K562 (cell line): ENCODE results near the gene PLEKHB1. TPM values are rescaled to one million over a fixed set of nuclear protein-coding genes. Genes with fewer than 3 reads are reported as not detected.

Experiments
- ATAC-seq: fragments of 200-7000 bp; cut with Tn5 transposase; 3 replicates; pipeline ENCODE4 v1.9.1; 2020; ENCODE audit warnings: moderate library complexity
- BruUV-seq: library from RNA; stranded (reverse); fragments of 400-500 nt; replicated peaks from 2 replicates; lab custom pipeline; 2021; lab: Mats Ljungman, UMichigan
- CTCF ChIA-PET: fragments of 300-600 bp; formaldehyde crosslinking; extraction: SDS; loops from one replicate; lab custom pipeline; 2021; ENCODE audit warnings: low intra/inter-chr PET ratio; lab: Yijun Ruan, JAX
- POLR2A ChIA-PET: fragments of 300-600, 350-650 bp; sonication (Branson Sonifier 250); formaldehyde crosslinking; extraction: SDS; loops from one replicate; lab custom pipeline; 2021; ENCODE audit warnings: antibody characterized with exemption, inconsistent platforms; lab: Yijun Ruan, JAX
- DNase-seq, 4 experiments: peaks; one replicate each; pipeline versions ENCODE4 v3.0.0 to v3.0.0-alpha.2; 2011 to 2018; ENCODE audit warnings: low spot score in 3 of 4, mixed read lengths in 3 of 4; ENCODE audit errors: extremely low read depth in 1 of 4
- FAIRE-seq: peaks from 2 replicates; lab custom pipeline; 2011; peaks lifted over from hg19 to GRCh38; lab: Jason Lieb, UNC
- H2AFZ ChIP-seq: 2 replicates; pipeline ENCODE4 v1.6.0; 2011; ENCODE audit warnings: low read depth, low read length, control low read depth, inconsistent platforms
- H3K27ac ChIP-seq: fragments of 200-600 bp; 3 replicates; pipeline ENCODE4 v1.8.0; 2011; ENCODE audit warnings: low read depth, mild to moderate bottlenecking, control low read depth, inconsistent platforms, low read length, moderate library complexity, mixed read lengths; ENCODE audit errors: extremely low read depth
- H3K27me3 ChIP-seq, 2 experiments: fragments of 300-600 bp in 1 of 2; 2 replicates in 1 of 2; 3 replicates in 1 of 2; pipeline versions ENCODE4 v1.6.0 to v1.8.0; 2011; ENCODE audit warnings: inconsistent platforms in 2 of 2, low read length in 2 of 2, mild to moderate bottlenecking in 1 of 2, mixed read lengths in 1 of 2, moderate library complexity in 1 of 2; ENCODE audit not compliant: control insufficient read depth in 2 of 2, insufficient read depth in 2 of 2
- H3K36me3 ChIP-seq: fragments of 300-600 bp; 3 replicates; pipeline ENCODE4 v1.8.0; 2011; ENCODE audit warnings: mild to moderate bottlenecking, low read length, inconsistent platforms; ENCODE audit not compliant: control insufficient read depth, insufficient read depth
- H3K4me1 ChIP-seq, 2 experiments: fragments of 200-600 bp in 1 of 2; replicated peaks in 1 of 2; 2 replicates in 1 of 2; 3 replicates in 1 of 2; pipeline versions ENCODE4 v1.5.1 to v1.8.0; 2011; ENCODE audit warnings: inconsistent platforms in 2 of 2, low read length in 2 of 2, mild to moderate bottlenecking in 1 of 2, mixed read lengths in 1 of 2, moderate library complexity in 1 of 2; ENCODE audit not compliant: control insufficient read depth in 2 of 2, insufficient read depth in 2 of 2
- H3K4me2 ChIP-seq: 2 replicates; pipeline ENCODE4 v1.6.1; 2011; ENCODE audit warnings: low read length, control low read depth, inconsistent platforms, mixed read lengths; ENCODE audit not compliant: insufficient read depth
- H3K4me3 ChIP-seq: fragments of 200-600 bp; sonication (generic), shearing (Covaris generic); 2 replicates; pipeline ENCODE4 v1.5.1; 2016; ENCODE audit warnings: control low read depth, inconsistent platforms
- H3K79me2 ChIP-seq: fragments of 200-600 bp; 3 replicates; pipeline ENCODE4 v1.8.0; 2011; ENCODE audit warnings: low read length, inconsistent platforms; ENCODE audit not compliant: control insufficient read depth, insufficient read depth
- H3K9ac ChIP-seq, 2 experiments: 2 replicates each; pipeline versions ENCODE4 v1.6.0 to v1.6.1; 2011; ENCODE audit warnings: low read depth in 2 of 2, low read length in 2 of 2, control low read depth in 1 of 2, inconsistent platforms in 1 of 2, mild to moderate bottlenecking in 1 of 2, mixed read lengths in 1 of 2; ENCODE audit not compliant: insufficient read depth in 1 of 2
- H3K9me1 ChIP-seq: one replicate; pipeline ENCODE4 v1.6.0; 2011; ENCODE audit warnings: inconsistent platforms, mild to moderate bottlenecking, low read length, moderate library complexity; ENCODE audit not compliant: control insufficient read depth, insufficient read depth
- H3K9me3 ChIP-seq: replicated peaks from 2 replicates; pipeline ENCODE4 v1.5.1; 2011; ENCODE audit warnings: low read depth, low read length, inconsistent platforms; ENCODE audit not compliant: control insufficient read depth, insufficient read depth
- H4K20me1 ChIP-seq: replicated peaks from 2 replicates; pipeline ENCODE4 v1.6.1; 2011; ENCODE audit warnings: low read length, inconsistent platforms, mixed read lengths; ENCODE audit not compliant: control insufficient read depth, insufficient read depth
- DIDO1 ChIP-seq: fragments of 450-650 bp; IDR thresholded peaks from 2 replicates; pipeline ENCODE4 v1.6.1; 2016; ENCODE audit warnings: low read depth, missing biosample characterization, missing genetic modification characterization
- GABPA ChIP-seq: fragments of 200-800 bp; sonication (Bioruptor generic); conservative IDR thresholded peaks from 2 replicates; pipeline ENCODE4 v1.6.1; 2016; ENCODE audit warnings: low read depth, missing genetic modification characterization, missing compliant biosample characterization
- HNRNPUL1 ChIP-seq: fragments of 200-400 bp; formaldehyde crosslinking; IDR thresholded peaks from 2 replicates; pipeline ENCODE4 v1.6.1; 2017; ENCODE audit warnings: low read length
- MYNN ChIP-seq, 2 experiments: sonication (generic); formaldehyde crosslinking in 1 of 2; IDR thresholded peaks; 2 replicates each; pipeline versions ENCODE4 v1.5.0 to v1.6.1; 2016 to 2020; ENCODE audit warnings: antibody characterized with exemption in 1 of 2, missing genetic modification reagents in 1 of 2
- POLR2B ChIP-seq: fragments of 450-650 bp; IDR thresholded peaks from 2 replicates; pipeline ENCODE4 v1.6.1; 2018; ENCODE audit warnings: low read depth; ENCODE audit not compliant: partially characterized antibody
- SIRT6 ChIP-seq: IDR thresholded peaks from one replicate; pipeline ENCODE4 v1.6.1; 2012; ENCODE audit warnings: low read depth, mild to moderate bottlenecking, control low read depth, inconsistent platforms, low read length, moderate library complexity
- TFAP4 ChIP-seq: sonication (generic); formaldehyde crosslinking; IDR thresholded peaks from 2 replicates; pipeline ENCODE4 v1.8.0; 2022; ENCODE audit warnings: missing genetic modification reagents, mild to moderate bottlenecking, moderate library complexity, borderline replicate concordance
- ZNF507 ChIP-seq: conservative IDR thresholded peaks from 2 replicates; pipeline ENCODE4 v1.6.1; 2017; ENCODE audit warnings: missing genetic modification characterization, missing compliant biosample characterization
- ZZZ3 ChIP-seq: fragments of 450-650 bp; IDR thresholded peaks from 2 replicates; pipeline ENCODE4 v1.6.1; 2016; ENCODE audit warnings: antibody characterized with exemption, mild to moderate bottlenecking, moderate library complexity
- WGBS: fragments of 100-300 bp; shearing (Covaris generic); methylation state at CpG from one replicate; pipeline ENCODE4 v1.1.6; 2016; ENCODE audit warnings: low coverage, mixed read lengths; ENCODE audit not compliant: insufficient coverage; ENCODE audit errors: missing lambda C conversion rate; 5-methylcytosine and 5-hydroxymethylcytosine counted together
- in situ Hi-C: fragments of 300-500 bp; cut with MboI; formaldehyde crosslinking; loops from 4 replicates; pipeline ENCODE4 v1.15.0; 2018; ENCODE audit warnings: inconsistent platforms, mixed read lengths
- intact Hi-C: fragments of 100-400 bp; cut with micrococcal nuclease; formaldehyde crosslinking; loops from 2 replicates; pipeline ENCODE4 v1.14.2; 2022
- polyA plus RNA-seq, 8 experiments: library from polyadenylated mRNA; depleted of rRNA in 4 of 8; stranded (reverse) in 5 of 8; unstranded in 3 of 8; fragments of >200 nt; fragmentation: Nextera tagmentation in 2 of 8; fragmentation: Illumina TruSeq in 1 of 8; extraction: Ambion mirVana in 2 of 8; extraction: Trizol in 1 of 8; gene quantifications; 2 replicates each; pipeline versions ENCODE4 v1.2.1 to v1.2.3, GENCODE V29; 2011 to 2014; ENCODE audit warnings: inconsistent platforms in 1 of 8, missing spikeins in 1 of 8
- total RNA-seq, 7 experiments: library from RNA; depleted of rRNA in 6 of 7; stranded (reverse); fragments of >200 nt in 6 of 7; fragmentation: Illumina TruSeq in 2 of 7; extraction: Trizol in 2 of 7; gene quantifications; 2 replicates each; pipeline versions ENCODE4 v1.2.1 to v1.2.3, GENCODE V29; 2011 to 2021; ENCODE audit warnings: low replicate concordance in 1 of 7

The PLEKHB1 gene
- total and polyA plus RNA-seq, 9 of the 15 experiments (the other 6 are each of a cell fraction or from before 2014, with no cell fraction given) = 0.07 to 0.62 (median 0.17) TPM; not detected in 2

GRCh38 chr11:73649206-73649605 lies 2.8 kb downstream of the PLEKHB1 start:
- Histone ChIP-seq H4K20me1 (no peaks in the 10 kb centered on the region), H3K27ac (no peak overlapping the region), H3K9ac (peak overlapping the region in 1 of 2 experiments; percentile 2; a peak in 1 of 4 replicates), H2AFZ (no peak overlapping the region), H3K9me1 (no peaks in the 10 kb centered on the region), H3K4me2 (no peak overlapping the region), H3K36me3 (no peaks in the 10 kb centered on the region), H3K27me3 (peaks cover 35 to 71% of the 10 kb centered on the region in 2 experiments), H3K9me3 (no peaks in the 10 kb centered on the region), H3K4me3 (no peak overlapping the region), H3K79me2 (no peaks in the 10 kb centered on the region), H3K4me1 (peaks cover 0 to 15% of the 10 kb centered on the region in 2 experiments; a peak in 3 of 5 replicates)
- intact Hi-C loops (no loop called here), in situ Hi-C loops (no loop called here)
- no TSS peak for BruUV-seq
- WGBS = 4% methylated on average over 8 of the region's 9 CpGs
- ChIA-PET CTCF (no interaction called here), POLR2A (interaction anchor here (0.6 to 1.7 kb wide), 8 partner anchors 11 to 332 kb away, joined by 3 to 9 read pairs (median 3); no protein-coding TSS in a partner anchor)
- TF ChIP-seq POLR2B = no peak
- no peak for TF ChIP-seq TFAP4 (CRISPR knock-in tag)
- TF ChIP-seq HNRNPUL1 = no peak
- no peak for TF ChIP-seq MYNN (IDR thresholded peaks at IDR 0.05)
- TF ChIP-seq MYNN (CRISPR knock-in tag; IDR thresholded peaks at IDR 0.05) = no peak
- TF ChIP-seq GABPA (tag) = no peak
- TF ChIP-seq DIDO1 = no peak
- TF ChIP-seq SIRT6 = no peak
- no peak for TF ChIP-seq ZZZ3
- TF ChIP-seq ZNF507 (tag) = no peak
- DNase-seq (no peak), FAIRE-seq (no peak), ATAC-seq (no peak)
